Natural killer cell (primary cell): ENCODE measurements around the gene SEMA3B. TPM values are rescaled to one million over a fixed set of nuclear protein-coding genes. Genes with fewer than 3 reads are reported as not detected.

Experiments used
- ATAC-seq, 3 donors: fragments of 150-1000 bp in 2 of 3; fragments of 200-7000 bp in 1 of 3; cut with Tn5 transposase; 1 replicate in 1 of 3; 2 replicates in 2 of 3; pipeline ENCODE4 v1.10.0; 2021; ENCODE audit warnings: mild to moderate bottlenecking in 2 of 3, moderate library complexity in 2 of 3
- DNase-seq, 2 donors: peaks; one replicate each; pipeline versions ENCODE4 v3.0.0 to v3.0.0-alpha.2; 2013 to 2021; ENCODE audit warnings: mixed read lengths in 1 of 2
- H3K27ac ChIP-seq: one replicate; pipeline ENCODE4 v1.5.1; 2013; ENCODE audit warnings: mild to moderate bottlenecking, low read length
- H3K27me3 ChIP-seq: one replicate; pipeline ENCODE4 v1.6.1; 2013; ENCODE audit warnings: low read length; ENCODE audit not compliant: control insufficient read depth, insufficient read depth
- H3K36me3 ChIP-seq: one replicate; pipeline ENCODE4 v1.6.1; 2013; ENCODE audit warnings: low read length; ENCODE audit not compliant: control insufficient read depth, insufficient read depth
- H3K4me1 ChIP-seq: one replicate; pipeline ENCODE4 v1.6.1; 2013; ENCODE audit warnings: low read length; ENCODE audit not compliant: control insufficient read depth, insufficient read depth
- H3K4me3 ChIP-seq: one replicate; pipeline ENCODE4 v1.5.1; 2013; ENCODE audit warnings: low read length
- H3K9me3 ChIP-seq: one replicate; pipeline ENCODE4 v1.6.1; 2013; ENCODE audit warnings: low read length; ENCODE audit not compliant: control insufficient read depth, insufficient read depth
- H3K27ac Mint-ChIP-seq, 2 donors: one replicate each; pipeline ENCODE4 v1.8.0; 2022; ENCODE audit warnings: mild to moderate bottlenecking in 2 of 2, mixed read lengths in 2 of 2, moderate library complexity in 1 of 2
- H3K27me3 Mint-ChIP-seq, 2 donors: one replicate each; pipeline ENCODE4 v1.8.0; 2022; ENCODE audit warnings: low read depth in 2 of 2, mixed read lengths in 2 of 2
- H3K36me3 Mint-ChIP-seq: one replicate; pipeline ENCODE4 v1.8.0; 2022; ENCODE audit warnings: mixed read lengths
- H3K4me1 Mint-ChIP-seq, 2 donors: one replicate each; pipeline ENCODE4 v1.8.0; 2022; ENCODE audit warnings: mixed read lengths in 2 of 2
- H3K4me3 Mint-ChIP-seq: one replicate; pipeline ENCODE4 v1.8.0; 2022; ENCODE audit warnings: mild to moderate bottlenecking, moderate library complexity, mixed read lengths
- H3K9me3 Mint-ChIP-seq, 2 donors: one replicate each; pipeline ENCODE4 v1.8.0; 2022; ENCODE audit warnings: mixed read lengths in 2 of 2
- CTCF ChIP-seq: fragments of 200-600 bp; IDR thresholded peaks from one replicate; pipeline ENCODE4 v1.8.0; 2022; ENCODE audit warnings: antibody characterized with exemption
- WGBS: methylation state at CpG from one replicate; pipeline ENCODE4 v1.1.7; 2013; ENCODE audit warnings: missing lambda C conversion rate; ENCODE audit not compliant: insufficient coverage; 5-methylcytosine and 5-hydroxymethylcytosine counted together
- intact Hi-C: fragments of 100-400 bp; cut with micrococcal nuclease; formaldehyde crosslinking; loops from one replicate; pipeline ENCODE4 v1.14.2; 2022
- total RNA-seq, 4 donors: library from RNA; stranded (reverse); fragments of 120-200 nt in 1 of 4; gene quantifications; one replicate each; pipeline versions ENCODE4 v1.2.3 to v1.2.4, GENCODE V29; 2013 to 2022

SEMA3B gene
- total RNA-seq, 3 donors from 2014 or later (not counting 1 experiment from before 2014, with no cell fraction given): 0.97 to 2.0 (median 0.99) TPM

GRCh38 chr3:50320853-50321335, 51.9 kb downstream of the SEMA3B start:
- H3K27me3 ChIP-seq: no peaks in the 10 kb centered on the region
- H3K9me3 ChIP-seq: no peaks in the 10 kb centered on the region
- H3K36me3 ChIP-seq: peaks cover 6% of the 10 kb centered on the region
- Mint-ChIP-seq H3K27me3 (no peaks in the 10 kb centered on the region), H3K9me3 (no peaks in the 10 kb centered on the region), H3K27ac (peak overlapping the region; percentile 74 to 87), H3K4me1 (peaks cover 22 to 52% of the 10 kb centered on the region in 2 donors), H3K36me3 (no peaks in the 10 kb centered on the region), H3K4me3 (peak overlapping the region; percentile 93)
- H3K4me1 ChIP-seq: peaks cover 68% of the 10 kb centered on the region
- ATAC-seq (peak; percentile 40 to 60 (median 56)), DNase-seq (peak in 1 of 2 donors; percentile 77)
- WGBS: under 1% methylated on average over 45 of the region's 45 CpGs
- peak overlapping the region; percentile 21 for H3K27ac ChIP-seq
- intact Hi-C loops: loop anchor here (2.0 kb wide), 1 partner anchor 16 kb away; no protein-coding TSS in a partner anchor
- no peak for TF ChIP-seq CTCF
- H3K4me3 ChIP-seq: peak overlapping the region; percentile 66

- peak; percentile 81 to 88 for DNase-seq
- Mint-ChIP-seq H3K27me3 (no peaks in the 10 kb centered on the region), H3K4me3 (peak overlapping the region; percentile 85), H3K27ac (peak overlapping the region; percentile 74 to 87), H3K4me1 (peaks cover 17 to 47% of the 10 kb centered on the region in 2 donors), H3K9me3 (no peaks in the 10 kb centered on the region), H3K36me3 (no peaks in the 10 kb centered on the region)
- peak overlapping the region; percentile 91 for H3K27ac ChIP-seq
- H3K4me3 ChIP-seq: peak overlapping the region; percentile 66
- peaks cover 8% of the 10 kb centered on the region for H3K36me3 ChIP-seq
- H3K27me3 ChIP-seq: no peaks in the 10 kb centered on the region
- intact Hi-C loops: loop anchor here (2.0 kb wide), 1 partner anchor 15 kb away; no protein-coding TSS in a partner anchor
- peak; percentile 78 to 87 (median 83) for ATAC-seq
- 1% methylated on average over 58 of the region's 59 CpGs for WGBS
- TF ChIP-seq CTCF: peak; percentile 46
- no peaks in the 10 kb centered on the region for H3K9me3 ChIP-seq
- peaks cover 61% of the 10 kb centered on the region for H3K4me1 ChIP-seq
Measured at GRCh38 chr3:50321336-50322114, 52.6 kb downstream of the SEMA3B start.

- Histone ChIP-seq H3K9me3 (no peaks in the 10 kb centered on the region), H3K27ac (peak overlapping the region; percentile 91), H3K27me3 (no peaks in the 10 kb centered on the region), H3K4me1 (peaks cover 61% of the 10 kb centered on the region), H3K4me3 (peak overlapping the region; percentile 66), H3K36me3 (peaks cover 8% of the 10 kb centered on the region)
- no peak for ATAC-seq
- H3K4me3 Mint-ChIP-seq: peak overlapping the region; percentile 31
- intact Hi-C loops: no loop called here
- H3K36me3 Mint-ChIP-seq: no peaks in the 10 kb centered on the region
- H3K27me3 Mint-ChIP-seq: no peaks in the 10 kb centered on the region
- no peak overlapping the region for H3K27ac Mint-ChIP-seq
- WGBS: 64% methylated on average over 14 of the region's 14 CpGs
- no peak for DNase-seq
- TF ChIP-seq CTCF: peak; percentile 0
- H3K4me1 Mint-ChIP-seq: peaks cover 12 to 45% of the 10 kb centered on the region in 2 donors
- H3K9me3 Mint-ChIP-seq: no peaks in the 10 kb centered on the region
Measured at GRCh38 chr3:50322115-50322385, 53.1 kb downstream of the SEMA3B start.
